H1 (cell line): Measurements from ENCODE around the gene SLC37A1. TPM values are rescaled to one million over a fixed set of nuclear protein-coding genes. Genes with fewer than 3 reads are reported as not detected.

Source experiments
- CHD7 ChIP-seq: fragments of 300-600 bp; sonication (generic); IDR thresholded peaks from 2 replicates; pipeline ENCODE4 v1.7.1; 2012; ENCODE audit warnings: low read length, moderate library complexity, mild to moderate bottlenecking, inconsistent platforms; ENCODE audit not compliant: insufficient replicate concordance
- HDAC6 ChIP-seq: IDR thresholded peaks from one replicate; pipeline ENCODE4 v1.7.1; 2012; ENCODE audit warnings: low read depth, mild to moderate bottlenecking, inconsistent platforms, low read length, moderate library complexity
- MAFK ChIP-seq: IDR thresholded peaks from 2 replicates; pipeline ENCODE4 v1.6.1; 2012; ENCODE audit warnings: low read depth, mild to moderate bottlenecking, improper control_type of control experiment, low read length
- POU5F1 ChIP-seq: IDR thresholded peaks from 2 replicates; pipeline ENCODE4 v1.6.1; 2011; ENCODE audit warnings: low read depth, mild to moderate bottlenecking, low read length, moderate library complexity
- SP1 ChIP-seq: IDR thresholded peaks from 2 replicates; pipeline ENCODE4 v1.6.1; 2011; ENCODE audit warnings: low read depth, low read length
- SP2 ChIP-seq: IDR thresholded peaks from 2 replicates; pipeline ENCODE4 v1.6.1; 2012; ENCODE audit warnings: mild to moderate bottlenecking, low read length, inconsistent platforms
- polyA plus RNA-seq, 7 experiments: library from polyadenylated mRNA; depleted of rRNA in 3 of 7; stranded (reverse) in 5 of 7; unstranded in 2 of 7; fragments of >200 nt in 5 of 7; fragments of 200-250 nt in 2 of 7; gene quantifications; 1 replicate in 5 of 7; 2 replicates in 1 of 7; 4 replicates in 1 of 7; pipeline versions ENCODE4 v1.2.1 to v1.2.3, GENCODE V29; 2011 to 2013; ENCODE audit warnings: missing spikeins in 2 of 7, mixed read lengths in 2 of 7
- total RNA-seq: library from RNA; stranded (reverse); fragmentation: NEBNext Ultra II Directional; extraction: Animal tissue kit (Norgen Biotek cat#: 25700); gene quantifications from 2 replicates; pipeline ENCODE4 v1.2.1, GENCODE V29; 2021

The SLC37A1 gene
- total and polyA plus RNA-seq, 2 of the 8 experiments (the other 6 are each of a cell fraction or from before 2014, with no cell fraction given): 15.6 to 30.9 TPM

- no peak for TF ChIP-seq CHD7
- no peak for TF ChIP-seq HDAC6
- TF ChIP-seq SP2: no peak
- no peak for TF ChIP-seq SP1
- TF ChIP-seq POU5F1: no peak
- no peak for TF ChIP-seq MAFK
These were observed 100.1 kb downstream of the SLC37A1 start (continued) for GRCh38 chr21:42613756-42614155.
